ENCODE measurements around the gene USP17L27. TPM values are rescaled to one million over a fixed set of nuclear protein-coding genes. Genes with fewer than 3 reads are reported as not detected.
"Not testable (repeated sequence)": the region's sequence is repeated elsewhere in the genome, so short reads cannot be mapped to it uniquely, and the experiment has no call there.

The USP17L27 gene, protein sequence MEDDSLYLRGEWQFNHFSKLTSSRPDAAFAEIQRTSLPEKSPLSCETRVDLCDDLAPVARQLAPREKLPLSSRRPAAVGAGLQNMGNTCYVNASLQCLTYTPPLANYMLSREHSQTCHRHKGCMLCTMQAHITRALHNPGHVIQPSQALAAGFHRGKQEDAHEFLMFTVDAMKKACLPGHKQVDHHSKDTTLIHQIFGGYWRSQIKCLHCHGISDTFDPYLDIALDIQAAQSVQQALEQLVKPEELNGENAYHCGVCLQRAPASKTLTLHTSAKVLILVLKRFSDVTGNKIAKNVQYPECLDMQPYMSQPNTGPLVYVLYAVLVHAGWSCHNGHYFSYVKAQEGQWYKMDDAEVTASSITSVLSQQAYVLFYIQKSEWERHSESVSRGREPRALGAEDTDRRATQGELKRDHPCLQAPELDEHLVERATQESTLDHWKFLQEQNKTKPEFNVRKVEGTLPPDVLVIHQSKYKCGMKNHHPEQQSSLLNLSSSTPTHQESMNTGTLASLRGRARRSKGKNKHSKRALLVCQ
- total RNA-seq (2016; rRNA removed; fragmentation: Illumina TruSeq; extraction: Trizol) (not detected in 2 replicates), polyA plus RNA-seq (2011; rRNA removed) (not detected in 2 replicates), polyA minus RNA-seq (2011; rRNA and poly(A)+ RNA removed; ENCODE audit: low replicate concordance) (not detected in 2 replicates), Bru-seq, nascent RNA (not detected), BruChase-seq, experiment 1, labeled RNA remaining after a 6-hour chase (not detected), BruChase-seq, experiment 2, labeled RNA remaining after a 2-hour chase (not detected)
- not detected in 2 replicates for total RNA-seq (2016; cell fraction: cytosol; rRNA removed; fragmentation: Illumina TruSeq; extraction: Trizol; ENCODE audit: low read depth)
- total RNA-seq (2016; cell fraction: insoluble cytoplasmic fraction; rRNA removed; fragmentation: Illumina TruSeq; extraction: Trizol) = not detected in 2 replicates
- total RNA-seq (2016; cell fraction: membrane; rRNA removed; fragmentation: Illumina TruSeq; extraction: Trizol) = not detected in 2 replicates
- total RNA-seq (2016; cell fraction: nucleus; rRNA removed; fragmentation: Illumina TruSeq; extraction: Trizol) = not detected in 2 replicates
- polyA plus RNA-seq (2011; cell fraction: cytosol; rRNA removed) = not detected in 2 replicates
- polyA plus RNA-seq (2011; cell fraction: nucleus; rRNA removed) = not detected in 2 replicates
- polyA plus RNA-seq (2012) = not detected in 2 replicates
- not detected in 2 replicates for polyA plus RNA-seq (2016; cell fraction: cytosol; fragmentation: Illumina TruSeq; extraction: Trizol; ENCODE audit: low read depth)
- polyA plus RNA-seq (2016; cell fraction: insoluble cytoplasmic fraction; fragmentation: Illumina TruSeq; extraction: Trizol; ENCODE audit: low read depth) = not detected in 2 replicates
- polyA plus RNA-seq (2016; cell fraction: membrane; fragmentation: Illumina TruSeq; extraction: Trizol; ENCODE audit: low read depth) = not detected in 2 replicates
- not detected in 2 replicates for polyA plus RNA-seq (2016; cell fraction: nucleus; fragmentation: Illumina TruSeq; extraction: Trizol; ENCODE audit: insufficient read depth, low read depth)
- not detected in 2 replicates for polyA minus RNA-seq (2011; cell fraction: cytosol; rRNA and poly(A)+ RNA removed)
- not detected in 2 replicates for polyA minus RNA-seq (2011; cell fraction: nucleus; rRNA and poly(A)+ RNA removed)
- long read RNA-seq, experiment 1 = 0 reads
- long read RNA-seq, experiment 2 = 0 reads

DNA sequence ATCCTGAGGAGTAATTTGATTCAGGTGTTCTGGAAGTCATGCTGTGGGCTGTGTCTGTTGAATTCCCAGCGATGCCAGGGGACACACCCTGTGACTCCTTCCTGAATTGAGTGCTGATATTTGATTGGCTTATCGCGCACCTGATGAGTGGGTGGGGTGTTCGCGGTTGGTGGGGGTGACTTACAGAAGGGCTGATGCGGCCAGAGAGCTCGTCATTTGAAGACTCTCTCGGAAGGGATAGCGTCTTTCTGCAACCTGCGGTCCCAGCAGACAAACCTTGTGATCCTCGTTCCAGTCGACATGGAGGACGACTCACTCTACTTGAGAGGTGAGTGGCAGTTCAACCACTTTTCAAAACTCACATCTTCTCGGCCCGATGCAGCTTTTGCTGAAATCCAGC is at the start of gene USP17L27:
Gene USP17L27 (plus strand): TSS at position 301 of the 400 bp plus-strand sequence. CDS start 0 bp downstream, at position 301.
- H3K9me3 ChIP-seq (ENCODE audit: low read length); H3K4me2 ChIP-seq (ENCODE audit: low read depth, low read length); BruUV-seq (replicated peaks); FAIRE-seq; H4K20me1 ChIP-seq (ENCODE audit: insufficient read depth, low read length); H3K27me3 ChIP-seq (ENCODE audit: control insufficient read depth in 1 of 2, insufficient read depth in 2 of 2, low read length in 2 of 2); H3K36me3 ChIP-seq (replicated peaks in 1 of 2; ENCODE audit: control insufficient read depth in 1 of 2, insufficient read depth in 2 of 2, low read length in 2 of 2); POLR2A ChIA-PET; CTCF ChIA-PET (ENCODE audit: low intra/inter-chr PET ratio, low total read pairs); H3K9ac ChIP-seq (ENCODE audit: insufficient read depth, low read depth, low read length); intact Hi-C loops (cut with micrococcal nuclease; ENCODE audit: unreplicated experiment); in situ Hi-C loops (cut with HindIII; ENCODE audit: extremely low pct_ligation_motif_present, low pct_unique_long_range_greater_than_20kb); DNase-seq (ENCODE audit: low spot score); ATAC-seq; H3K27ac ChIP-seq (ENCODE audit: extremely low read length, insufficient read depth, low read length); H3K79me2 ChIP-seq (ENCODE audit: insufficient read depth, low read length); H2AFZ ChIP-seq (ENCODE audit: low read length); H3K4me3 ChIP-seq (replicated peaks in 1 of 3; ENCODE audit: insufficient read depth in 1 of 3, low read depth in 2 of 3, low read length in 3 of 3); H3K4me1 ChIP-seq (ENCODE audit: insufficient read depth, low read length): not testable (repeated sequence)
- no CpG with 5 or more reads among the region's 15 CpGs for WGBS (ENCODE audit: low lambda C conversion rate)

DNA sequence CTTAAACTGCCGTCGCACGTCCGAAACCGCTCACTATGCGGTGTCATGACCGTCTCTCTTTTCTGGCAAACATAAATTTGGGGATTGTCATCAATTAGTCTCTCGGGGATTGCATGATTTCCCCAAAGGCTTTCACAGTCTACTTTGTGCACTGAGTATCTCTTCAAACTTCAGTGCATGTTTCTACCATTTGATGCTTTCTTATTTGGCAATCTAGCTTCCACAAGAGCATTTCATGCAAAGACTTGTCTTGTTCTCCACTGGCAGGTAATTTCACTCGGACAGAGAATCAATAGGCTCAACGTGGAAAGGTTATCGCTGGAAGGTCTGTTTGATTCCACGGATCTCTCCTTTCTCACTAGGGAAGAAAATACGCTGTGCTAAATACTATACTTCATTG is 19.8 kb upstream of the USP17L27 start:
- 21% methylated on average over 4 of the region's 13 CpGs for WGBS (ENCODE audit: low lambda C conversion rate)
- POLR2A ChIA-PET; H2AFZ ChIP-seq (ENCODE audit: low read length); H3K79me2 ChIP-seq (ENCODE audit: insufficient read depth, low read length); BruUV-seq (replicated peaks); FAIRE-seq; DNase-seq (ENCODE audit: low spot score); intact Hi-C loops (cut with micrococcal nuclease; ENCODE audit: unreplicated experiment); H3K27ac ChIP-seq (ENCODE audit: extremely low read length, insufficient read depth, low read length); H3K4me2 ChIP-seq (ENCODE audit: low read depth, low read length); H3K9me3 ChIP-seq (ENCODE audit: low read length); H3K9ac ChIP-seq (ENCODE audit: insufficient read depth, low read depth, low read length); H3K4me3 ChIP-seq (replicated peaks in 1 of 3; ENCODE audit: insufficient read depth in 1 of 3, low read depth in 2 of 3, low read length in 3 of 3); H3K36me3 ChIP-seq (replicated peaks in 1 of 2; ENCODE audit: control insufficient read depth in 1 of 2, insufficient read depth in 2 of 2, low read length in 2 of 2); H3K4me1 ChIP-seq (ENCODE audit: insufficient read depth, low read length); H4K20me1 ChIP-seq (ENCODE audit: insufficient read depth, low read length); ATAC-seq; H3K27me3 ChIP-seq (ENCODE audit: control insufficient read depth in 1 of 2, insufficient read depth in 2 of 2, low read length in 2 of 2); in situ Hi-C loops (cut with HindIII; ENCODE audit: extremely low pct_ligation_motif_present, low pct_unique_long_range_greater_than_20kb); CTCF ChIA-PET (ENCODE audit: low intra/inter-chr PET ratio, low total read pairs): not testable (repeated sequence)

DNA sequence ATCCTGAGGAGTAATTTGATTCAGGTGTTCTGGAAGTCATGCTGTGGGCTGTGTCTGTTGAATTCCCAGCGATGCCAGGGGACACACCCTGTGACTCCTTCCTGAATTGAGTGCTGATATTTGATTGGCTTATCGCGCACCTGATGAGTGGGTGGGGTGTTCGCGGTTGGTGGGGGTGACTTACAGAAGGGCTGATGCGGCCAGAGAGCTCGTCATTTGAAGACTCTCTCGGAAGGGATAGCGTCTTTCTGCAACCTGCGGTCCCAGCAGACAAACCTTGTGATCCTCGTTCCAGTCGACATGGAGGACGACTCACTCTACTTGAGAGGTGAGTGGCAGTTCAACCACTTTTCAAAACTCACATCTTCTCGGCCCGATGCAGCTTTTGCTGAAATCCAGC is 19.1 kb upstream of the USP17L27 start, which contains the start of gene USP17L24:
Gene USP17L24 (plus strand): TSS at position 301 of the 400 bp plus-strand sequence. CDS start 0 bp downstream, at position 301.
- FAIRE-seq; H3K27ac ChIP-seq (ENCODE audit: extremely low read length, insufficient read depth, low read length); in situ Hi-C loops (cut with HindIII; ENCODE audit: extremely low pct_ligation_motif_present, low pct_unique_long_range_greater_than_20kb); H3K4me2 ChIP-seq (ENCODE audit: low read depth, low read length); BruUV-seq (replicated peaks); POLR2A ChIA-PET; H3K36me3 ChIP-seq (replicated peaks in 1 of 2; ENCODE audit: control insufficient read depth in 1 of 2, insufficient read depth in 2 of 2, low read length in 2 of 2); H3K9ac ChIP-seq (ENCODE audit: insufficient read depth, low read depth, low read length); CTCF ChIA-PET (ENCODE audit: low intra/inter-chr PET ratio, low total read pairs); DNase-seq (ENCODE audit: low spot score); H3K27me3 ChIP-seq (ENCODE audit: control insufficient read depth in 1 of 2, insufficient read depth in 2 of 2, low read length in 2 of 2); intact Hi-C loops (cut with micrococcal nuclease; ENCODE audit: unreplicated experiment); H3K79me2 ChIP-seq (ENCODE audit: insufficient read depth, low read length); H3K4me3 ChIP-seq (replicated peaks in 1 of 3; ENCODE audit: insufficient read depth in 1 of 3, low read depth in 2 of 3, low read length in 3 of 3); H2AFZ ChIP-seq (ENCODE audit: low read length); H4K20me1 ChIP-seq (ENCODE audit: insufficient read depth, low read length); H3K9me3 ChIP-seq (ENCODE audit: low read length); ATAC-seq; H3K4me1 ChIP-seq (ENCODE audit: insufficient read depth, low read length): not testable (repeated sequence)
- no CpG with 5 or more reads among the region's 15 CpGs for WGBS (ENCODE audit: low lambda C conversion rate)

Data from HepG2 (cell line).